Right renal cortex interstitium (tissue), 3 donors: ENCODE results near the gene KIAA0930. TPM values are rescaled to one million over a fixed set of nuclear protein-coding genes. Genes with fewer than 3 reads are reported as not detected.

Experiments used
- DNase-seq, 3 donors: peaks; one replicate each; pipeline ENCODE4 v3.0.0-alpha.2; 2013; ENCODE audit warnings: low read depth in 3 of 3, low spot score in 2 of 3
- polyA plus RNA-seq, 3 donors: library from polyadenylated mRNA; unstranded; fragments of 120-200 nt; gene quantifications; one replicate each; pipeline ENCODE4 v1.2.1, GENCODE V29; 2013; ENCODE audit not compliant: insufficient read length in 3 of 3

Gene KIAA0930
- polyA plus RNA-seq, 3 donors = 16.8 to 17.8 (median 16.8) TPM

GRCh38 chr22:45238957-45239680 is 1.6 kb downstream of the KIAA0930 start:
- DNase-seq = no peak

DNA sequence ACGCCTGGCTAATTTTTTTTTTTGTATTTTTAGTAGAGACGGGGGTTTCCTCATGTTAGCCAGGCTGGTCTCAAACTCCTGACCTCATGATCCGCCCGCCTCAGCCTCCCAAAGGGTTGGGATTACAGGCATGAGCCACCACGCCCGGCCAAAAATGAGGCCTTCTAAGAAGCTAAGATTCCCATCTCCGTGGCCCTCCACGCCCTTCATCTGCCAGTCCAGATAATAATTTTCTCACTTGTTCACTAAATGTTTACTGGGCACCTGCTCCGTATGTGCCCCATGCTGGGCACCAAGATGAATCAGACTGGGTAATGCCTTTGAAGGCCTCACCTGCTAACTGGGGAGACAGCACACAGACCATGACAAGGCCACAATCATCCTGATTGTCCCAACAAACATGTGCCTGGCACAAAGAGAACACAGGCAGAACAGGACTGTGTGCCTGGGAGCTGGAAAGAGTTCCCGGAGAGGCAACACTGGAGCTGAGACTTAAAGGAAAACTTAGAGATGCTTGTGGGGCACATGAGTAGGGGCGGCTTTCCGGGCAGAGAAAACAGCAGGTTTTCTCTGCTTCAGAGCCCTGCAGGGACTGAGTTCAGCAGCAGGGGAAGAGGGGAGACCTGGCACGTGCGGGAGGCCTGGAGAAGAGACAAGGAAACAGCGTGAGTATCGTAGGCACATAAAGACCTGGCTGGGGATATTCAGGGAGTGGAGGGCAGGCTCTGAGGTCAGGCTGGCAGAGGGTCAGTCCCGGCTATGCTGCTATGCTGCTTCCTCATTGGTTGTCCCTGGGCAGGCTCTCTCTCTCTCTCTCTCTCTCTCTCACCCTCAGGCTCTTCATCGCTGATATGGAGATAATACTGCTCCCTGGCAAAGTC is 2.4 kb downstream of the KIAA0930 start:
- DNase-seq = no peak

GRCh38 chr22:45237065-45237990 is 3.4 kb downstream of the KIAA0930 start:
- no peak for DNase-seq

DNA sequence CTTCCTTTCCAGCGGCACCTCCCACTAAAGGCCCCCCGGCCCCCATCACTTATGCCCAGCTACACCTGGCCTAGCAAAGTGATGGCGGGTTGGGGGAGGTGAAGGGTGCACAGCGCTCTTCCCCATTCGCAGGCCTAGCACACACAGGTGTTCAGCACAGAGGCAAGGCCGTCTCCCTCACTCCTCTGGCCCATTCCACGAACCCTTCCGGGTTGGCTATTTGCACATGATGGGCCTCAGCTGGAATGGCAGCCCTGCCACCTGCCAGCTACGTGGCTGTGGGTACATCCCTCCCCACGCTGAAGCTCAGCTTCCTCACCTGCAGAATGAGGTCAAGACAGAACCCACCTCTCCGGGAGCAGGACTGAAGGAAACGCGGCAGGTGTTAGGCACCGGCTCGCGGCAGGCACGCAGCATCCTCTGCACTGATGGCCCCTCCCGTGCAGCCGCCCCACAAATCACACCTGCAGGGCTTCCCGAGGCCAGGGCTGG is 4.8 kb downstream of the KIAA0930 start:
- no peak for DNase-seq

GRCh38 chr22:45235101-45235777 is 5.5 kb downstream of the KIAA0930 start:
- DNase-seq = no peak

DNA sequence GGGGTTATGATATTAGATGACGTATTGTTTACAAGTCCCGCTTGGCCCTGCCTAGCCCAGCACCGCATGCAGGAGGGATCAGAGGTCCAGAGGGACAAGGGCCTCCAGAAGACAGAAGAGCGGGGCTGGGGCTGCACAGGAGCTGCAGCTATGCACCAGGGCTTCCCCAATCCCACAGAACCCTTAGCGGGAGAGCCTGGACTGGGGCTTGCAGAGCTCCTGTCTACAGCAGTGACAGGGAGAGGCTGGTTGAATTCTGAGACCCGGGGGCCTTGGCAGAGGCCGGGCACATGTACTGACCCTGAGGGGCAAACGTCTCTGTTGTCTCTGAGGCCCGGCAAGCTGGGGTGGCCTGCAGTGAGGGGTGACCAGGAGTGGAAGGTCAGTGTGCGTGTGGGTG is 6.9 kb downstream of the KIAA0930 start:
- no peak for DNase-seq

DNA sequence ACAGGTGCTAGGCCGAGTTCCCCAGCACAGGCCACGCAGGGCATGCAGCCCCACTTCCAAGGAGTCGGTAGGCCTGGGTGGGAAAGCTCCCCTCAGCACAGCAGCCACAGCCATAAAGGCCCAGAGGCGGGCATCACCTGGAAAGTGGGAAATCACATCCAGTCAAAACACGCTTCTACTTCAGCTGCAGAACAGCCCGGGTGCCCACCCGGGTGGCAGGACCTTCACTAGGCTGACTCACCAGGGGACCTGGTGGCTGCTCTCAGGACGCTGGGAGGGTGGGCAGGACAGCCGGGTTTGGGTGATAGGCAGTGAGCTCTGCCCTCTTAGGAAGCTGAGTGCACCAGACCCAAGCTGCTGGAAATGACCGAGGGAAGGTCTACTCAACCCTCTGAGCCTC is 7.3 kb downstream of the KIAA0930 start:
- no peak for DNase-seq

- no peak for DNase-seq
Observed at GRCh38 chr22:45231293-45231692, 9.4 kb downstream of the KIAA0930 start.

DNA sequence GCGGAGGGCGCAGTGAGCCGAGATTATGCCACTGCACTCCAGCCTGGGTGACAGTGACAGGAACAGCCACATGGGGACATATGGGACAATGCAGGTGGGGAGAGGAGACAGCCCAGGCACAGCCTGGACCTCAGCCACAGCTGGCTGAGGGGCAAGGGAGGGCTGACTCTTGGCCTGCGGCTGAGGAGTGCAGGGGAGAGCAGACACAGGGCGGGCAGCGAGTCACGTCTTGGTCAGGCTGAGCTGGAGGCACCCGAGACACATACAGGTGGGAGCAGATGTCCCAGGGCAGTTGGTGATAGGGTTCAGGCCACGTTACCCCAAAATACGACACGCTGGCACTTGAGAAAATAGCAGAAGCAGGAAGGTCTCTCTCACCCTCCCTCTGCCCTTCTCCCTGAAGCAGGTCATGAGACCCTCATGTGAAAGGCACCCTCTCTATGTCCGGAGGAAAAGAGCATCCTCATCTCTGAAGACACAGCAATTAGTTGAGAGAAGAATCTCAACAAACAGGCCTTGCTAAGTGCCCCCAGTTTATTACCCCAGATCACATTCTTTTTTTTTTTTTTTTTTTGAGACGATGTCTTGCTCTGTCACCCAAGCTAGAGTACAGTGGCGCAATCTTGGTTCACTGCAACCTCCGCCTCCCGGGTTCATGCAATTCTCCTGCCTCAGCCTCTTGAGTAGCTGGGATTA is 10.5 kb downstream of the KIAA0930 start:
- DNase-seq = no peak

GRCh38 chr22:45229181-45229580 is 11.5 kb downstream of the KIAA0930 start:
- DNase-seq = no peak

DNA sequence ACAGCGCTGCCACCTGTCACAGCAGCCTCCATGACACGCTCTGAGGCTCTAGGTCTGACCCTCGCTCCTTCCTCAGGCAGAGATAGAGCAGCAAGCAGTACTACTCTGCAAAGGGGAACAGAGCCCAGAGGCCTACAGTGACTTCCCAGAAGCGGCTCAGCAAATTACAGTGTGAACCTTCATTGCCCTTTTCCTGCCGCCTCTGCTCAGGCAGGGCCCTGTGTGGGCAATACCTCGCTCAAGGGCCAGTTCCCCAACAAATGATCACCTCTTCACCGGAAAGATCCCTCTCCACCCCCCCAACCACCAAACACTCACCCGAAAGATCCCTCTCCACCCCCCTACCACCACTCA is 12.3 kb downstream of the KIAA0930 start:
- DNase-seq = no peak

DNA sequence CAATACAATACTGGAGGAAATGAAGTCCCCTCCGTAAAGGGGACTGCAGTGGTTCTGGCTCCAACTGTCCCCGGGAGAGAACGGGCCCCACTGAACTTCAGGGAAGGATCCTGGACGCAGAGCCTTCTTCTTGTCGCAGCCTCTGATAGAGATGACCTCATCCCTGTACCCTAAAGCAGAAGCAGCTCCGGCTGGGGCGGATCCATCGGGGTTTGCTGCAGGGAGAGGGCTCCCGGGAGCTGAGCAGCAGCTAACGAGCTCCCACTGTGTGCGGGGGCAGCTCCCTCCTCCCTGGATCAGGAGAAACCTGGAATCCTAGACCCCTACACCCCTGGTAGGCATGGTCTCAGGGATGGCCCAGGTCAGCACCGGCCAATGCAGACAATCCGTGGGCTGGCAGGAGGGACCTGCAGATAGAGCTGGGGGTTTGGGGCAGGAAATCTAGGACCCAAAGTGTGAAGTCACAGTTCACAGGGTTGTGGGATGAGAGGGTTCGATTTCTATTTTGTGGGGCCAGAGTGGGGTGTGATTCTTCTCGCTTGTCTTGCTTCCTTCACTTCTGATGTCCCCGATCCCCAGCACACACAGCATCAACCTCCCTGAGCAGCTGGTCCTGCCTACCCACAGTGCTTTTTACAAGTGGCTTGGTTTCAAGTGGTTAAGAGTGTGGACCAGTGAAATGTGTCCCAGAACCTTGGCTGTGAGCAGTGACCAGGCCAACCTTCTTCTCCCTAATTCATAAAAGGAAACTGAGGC is 12.9 kb downstream of the KIAA0930 start:
- DNase-seq = no peak

GRCh38 chr22:45226503-45227186 is 14.0 kb downstream of the KIAA0930 start:
- DNase-seq = no peak

- no peak for DNase-seq
Observed at GRCh38 chr22:45225732-45226502, 14.8 kb downstream of the KIAA0930 start.

DNA sequence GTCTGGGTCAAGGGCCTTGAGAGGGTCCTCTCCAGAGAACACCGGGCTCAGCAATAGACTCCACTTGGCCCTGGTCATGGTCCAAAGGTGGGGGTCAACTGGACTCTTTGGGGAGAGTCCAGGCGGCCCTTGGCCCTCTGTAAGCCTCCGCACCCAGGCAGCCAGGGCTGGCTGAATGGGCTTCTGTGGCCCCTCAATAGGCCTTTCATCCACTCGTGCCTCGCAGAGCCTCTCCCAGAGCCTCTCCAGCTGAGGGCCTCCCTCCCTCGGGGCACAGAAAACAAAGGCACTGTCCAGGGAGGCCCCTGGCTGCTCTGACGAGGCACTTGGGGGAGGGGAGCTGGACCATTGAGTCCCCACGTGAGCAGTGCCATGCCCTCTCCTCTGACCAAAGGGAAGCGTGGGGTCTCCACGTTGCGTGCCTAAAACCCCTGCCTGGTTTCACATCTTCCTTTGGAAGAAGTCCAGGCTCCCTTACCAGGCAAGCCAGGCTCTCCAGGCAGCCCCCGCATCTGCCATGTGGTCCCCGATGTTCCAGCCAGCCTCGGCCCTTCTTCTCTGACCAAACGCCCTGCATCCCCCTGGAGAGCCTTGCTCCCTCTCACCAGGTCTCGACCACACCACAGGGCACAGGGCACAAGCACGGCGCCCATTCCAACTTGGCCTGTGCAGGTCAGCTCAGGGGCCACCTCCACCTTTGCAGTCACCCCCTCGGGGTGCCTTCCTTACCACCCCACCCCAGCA is 15.5 kb downstream of the KIAA0930 start:
- no peak for DNase-seq

- DNase-seq = no peak
Observed at GRCh38 chr22:45224331-45224730, 16.4 kb downstream of the KIAA0930 start.
